GM11168 (cell line): Measurements from ENCODE around the gene SRCAP.

Source experiments
- in situ Hi-C: fragments of 300-500 bp; cut with MboI; formaldehyde crosslinking; loops from one replicate; pipeline ENCODE4 v1.12.0; 2022; ENCODE audit warnings: low sequenced_read_pairs; ENCODE audit not compliant: unreplicated experiment

SRCAP gene

GRCh38 chr16:30750876-30751465 lies 52.0 kb downstream of the SRCAP start:
- in situ Hi-C loops = no loop called here

- in situ Hi-C loops = no loop called here
These were observed 54.6 kb downstream of the SRCAP start for GRCh38 chr16:30753596-30753995.

GRCh38 chr16:30755955-30756780 lies 57.2 kb downstream of the SRCAP start:
- in situ Hi-C loops = no loop called here

GRCh38 chr16:30756781-30757100 lies 57.8 kb downstream of the SRCAP start:
- in situ Hi-C loops = no loop called here

GRCh38 chr16:30757316-30757715 lies 58.3 kb downstream of the SRCAP start:
- in situ Hi-C loops = no loop called here

- in situ Hi-C loops = no loop called here
These were observed 60.1 kb downstream of the SRCAP start for GRCh38 chr16:30758988-30759491.

GRCh38 chr16:30760001-30760559 lies 61.1 kb downstream of the SRCAP start:
- in situ Hi-C loops = no loop called here

- in situ Hi-C loops = no loop called here
These were observed 61.8 kb downstream of the SRCAP start for GRCh38 chr16:30760577-30761426.

GRCh38 chr16:30761427-30761927 lies 62.5 kb downstream of the SRCAP start:
- in situ Hi-C loops = no loop called here

GRCh38 chr16:30761928-30762902 lies 63.2 kb downstream of the SRCAP start, which contains the start of the genes CFAP119 and RNF40:
TSS of gene CFAP119 (minus strand) at chr16:30762062. CDS start at chr16:30761748, 314 bp downstream.
TSS of gene RNF40 (plus strand) at chr16:30762322. CDS start at chr16:30762546, 224 bp downstream.
- in situ Hi-C loops = no loop called here

- in situ Hi-C loops = no loop called here
These were observed 64.2 kb downstream of the SRCAP start for GRCh38 chr16:30762991-30763725.

- in situ Hi-C loops = no loop called here
These were observed 65.1 kb downstream of the SRCAP start for GRCh38 chr16:30764086-30764485.

GRCh38 chr16:30764816-30765465 lies 66.0 kb downstream of the SRCAP start:
- in situ Hi-C loops = no loop called here

- in situ Hi-C loops = no loop called here
These were observed 67.4 kb downstream of the SRCAP start for GRCh38 chr16:30766206-30766932.

GRCh38 chr16:30766933-30767284 lies 67.9 kb downstream of the SRCAP start:
- in situ Hi-C loops = no loop called here

- in situ Hi-C loops = no loop called here
These were observed 68.9 kb downstream of the SRCAP start for GRCh38 chr16:30767767-30768465.
